ENCODE data around the gene MRGPRG.
"Not testable (repeated sequence)": the region's sequence is repeated elsewhere in the genome, so short reads cannot be mapped to it uniquely, and the experiment has no call there.

Gene MRGPRG

GRCh38 chr11:3218483-3219280, at the start of gene MRGPRG:
Gene MRGPRG (minus strand): TSS chr11:3218813. CDS start chr11:3218813, 0 bp downstream.
- in situ Hi-C loops (cut with MboI; ENCODE audit: low pct_unique_long_range_greater_than_20kb, low sequenced_read_pairs), result no loop called here
- DNase-seq, result no peak

- in situ Hi-C loops (cut with MboI; ENCODE audit: low pct_unique_long_range_greater_than_20kb, low sequenced_read_pairs); DNase-seq: not testable (repeated sequence)
Observed at GRCh38 chr11:3262548-3262947, 43.9 kb upstream of the MRGPRG start.

- in situ Hi-C loops (cut with MboI; ENCODE audit: low pct_unique_long_range_greater_than_20kb, low sequenced_read_pairs); DNase-seq: not testable (repeated sequence)
Observed at GRCh38 chr11:3261831-3262230, 43.2 kb upstream of the MRGPRG start.

GRCh38 chr11:3257509-3257908, 38.9 kb upstream of the MRGPRG start:
- DNase-seq; in situ Hi-C loops (cut with MboI; ENCODE audit: low pct_unique_long_range_greater_than_20kb, low sequenced_read_pairs): not testable (repeated sequence)

GRCh38 chr11:3255241-3255640, 36.6 kb upstream of the MRGPRG start:
- in situ Hi-C loops (cut with MboI; ENCODE audit: low pct_unique_long_range_greater_than_20kb, low sequenced_read_pairs); DNase-seq: not testable (repeated sequence)

- in situ Hi-C loops (cut with MboI; ENCODE audit: low pct_unique_long_range_greater_than_20kb, low sequenced_read_pairs); DNase-seq: not testable (repeated sequence)
Observed at GRCh38 chr11:3254773-3255172, 36.2 kb upstream of the MRGPRG start.

- in situ Hi-C loops (cut with MboI; ENCODE audit: low pct_unique_long_range_greater_than_20kb, low sequenced_read_pairs), result no loop called here
- DNase-seq, result no peak
Observed at GRCh38 chr11:3245071-3245470, 26.5 kb upstream of the MRGPRG start.

GRCh38 chr11:3243880-3244279, 25.3 kb upstream of the MRGPRG start:
- in situ Hi-C loops (cut with MboI; ENCODE audit: low pct_unique_long_range_greater_than_20kb, low sequenced_read_pairs), result no loop called here
- DNase-seq, result no peak

GRCh38 chr11:3237119-3237518, 18.5 kb upstream of the MRGPRG start:
- in situ Hi-C loops (cut with MboI; ENCODE audit: low pct_unique_long_range_greater_than_20kb, low sequenced_read_pairs), result no loop called here

GRCh38 chr11:3234846-3235245, 16.2 kb upstream of the MRGPRG start:
- in situ Hi-C loops (cut with MboI; ENCODE audit: low pct_unique_long_range_greater_than_20kb, low sequenced_read_pairs), result no loop called here

More at GRCh38 chr11:3237119-3237518, 18.5 kb upstream of the MRGPRG start:
- DNase-seq, result no peak

GRCh38 chr11:3232956-3233355, 14.3 kb upstream of the MRGPRG start:
- DNase-seq, result no peak
- in situ Hi-C loops (cut with MboI; ENCODE audit: low pct_unique_long_range_greater_than_20kb, low sequenced_read_pairs), result no loop called here

More at GRCh38 chr11:3234846-3235245, 16.2 kb upstream of the MRGPRG start:
- no peak for DNase-seq

- in situ Hi-C loops (cut with MboI; ENCODE audit: low pct_unique_long_range_greater_than_20kb, low sequenced_read_pairs), result no loop called here
- no peak for DNase-seq
Observed at GRCh38 chr11:3231851-3232744, 13.5 kb upstream of the MRGPRG start, which contains the start of gene MRGPRE. Gene MRGPRE (minus strand): TSS chr11:3232417. CDS start chr11:3228799, 3,618 bp downstream.

GRCh38 chr11:3231550-3231850, 12.9 kb upstream of the MRGPRG start:
- in situ Hi-C loops (cut with MboI; ENCODE audit: low pct_unique_long_range_greater_than_20kb, low sequenced_read_pairs), result no loop called here
- no peak for DNase-seq

GRCh38 chr11:3230636-3231549, 12.3 kb upstream of the MRGPRG start:
- no peak for DNase-seq
- in situ Hi-C loops (cut with MboI; ENCODE audit: low pct_unique_long_range_greater_than_20kb, low sequenced_read_pairs), result no loop called here

GRCh38 chr11:3229673-3230630, 11.3 kb upstream of the MRGPRG start:
- no peak for DNase-seq
- in situ Hi-C loops (cut with MboI; ENCODE audit: low pct_unique_long_range_greater_than_20kb, low sequenced_read_pairs), result no loop called here

- DNase-seq, result no peak
- in situ Hi-C loops (cut with MboI; ENCODE audit: low pct_unique_long_range_greater_than_20kb, low sequenced_read_pairs), result no loop called here
Observed at GRCh38 chr11:3228445-3228829, 9.8 kb upstream of the MRGPRG start.

GRCh38 chr11:3227568-3228444, 9.2 kb upstream of the MRGPRG start:
- in situ Hi-C loops (cut with MboI; ENCODE audit: low pct_unique_long_range_greater_than_20kb, low sequenced_read_pairs), result no loop called here
- DNase-seq, result peak; percentile 73
